ENCODE results near the gene MFAP3L. TPM values are rescaled to one million over a fixed set of nuclear protein-coding genes. Genes with fewer than 3 reads are reported as not detected.

Gene MFAP3L
- total RNA-seq, 1 experiment from 2014 or later: 5.1 TPM

DNA sequence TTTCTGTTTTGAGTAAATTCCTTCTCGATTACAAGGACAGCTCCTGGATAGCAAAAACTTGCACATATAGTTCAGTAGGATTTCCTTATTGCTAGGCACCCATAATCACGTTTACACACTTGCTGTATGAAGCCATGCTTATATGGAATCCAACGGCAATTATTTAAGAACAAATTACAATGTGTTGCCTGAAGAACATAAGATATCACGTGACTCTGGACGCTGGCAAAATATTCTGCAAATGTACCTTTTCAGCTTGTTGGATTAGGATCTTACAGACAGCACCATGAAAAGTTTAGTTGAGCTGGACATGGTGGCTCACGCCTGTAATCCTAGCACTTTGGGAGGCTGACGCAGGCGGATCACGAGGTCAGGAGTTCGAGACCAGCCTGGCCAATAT is 17.4 kb downstream of the MFAP3L start:
- H3K79me2 ChIP-seq (ENCODE audit: insufficient read depth, low read length): no peaks in the 10 kb centered on the region
- no peak overlapping the region for H2BK120ac ChIP-seq (ENCODE audit: low read depth, low read length, poor library complexity, severe bottlenecking)
- no peak overlapping the region for H4K5ac ChIP-seq (ENCODE audit: insufficient read length, low read depth, low read length)
- no peak overlapping the region for H2BK5ac ChIP-seq (ENCODE audit: insufficient read length, low read length)
- H4K20me1 ChIP-seq (ENCODE audit: control insufficient read depth, insufficient read depth, insufficient read length): no peaks in the 10 kb centered on the region
- no peaks in the 10 kb centered on the region for H3K27me3 Mint-ChIP-seq (ENCODE audit: low read depth)
- no peak overlapping the region for H3K4me2 ChIP-seq (ENCODE audit: insufficient read depth, insufficient read length, low read length)
- H2BK12ac ChIP-seq (ENCODE audit: insufficient read length, low read depth, low read length): no peak overlapping the region
- no peaks in the 10 kb centered on the region for H3K9me3 ChIP-seq (ENCODE audit: control insufficient read depth, low read depth, low read length)
- H4K91ac ChIP-seq (ENCODE audit: insufficient read length, low read depth, low read length): no peak overlapping the region
- no peak overlapping the region for H3K18ac ChIP-seq (ENCODE audit: insufficient read length, low read depth, low read length)
- H3K27ac ChIP-seq (ENCODE audit: insufficient read length, low read depth, low read length): no peak overlapping the region
- no peak overlapping the region for H2BK15ac ChIP-seq (ENCODE audit: low read depth, low read length)
- no peaks in the 10 kb centered on the region for H3K27me3 ChIP-seq (ENCODE audit: insufficient read depth, low read length)
- WGBS (ENCODE audit: extremely low coverage, insufficient read length, low lambda C conversion rate): no CpG with 5 or more reads among the region's 10 CpGs
- H2AK5ac ChIP-seq (ENCODE audit: insufficient read length, low read length): no peak overlapping the region
- H3K14ac ChIP-seq (ENCODE audit: insufficient read depth, low read length): no peak overlapping the region
- no peaks in the 10 kb centered on the region for H3K23me2 ChIP-seq (ENCODE audit: insufficient read length, low read depth, low read length, poor library complexity, severe bottlenecking)
- no peak overlapping the region for H3K27ac Mint-ChIP-seq
- H3K23ac ChIP-seq (ENCODE audit: insufficient read length, low read depth, low read length): no peak overlapping the region
- H3K79me1 ChIP-seq (ENCODE audit: insufficient read depth, low read depth, low read length, poor library complexity, severe bottlenecking): no peaks in the 10 kb centered on the region
- H2AFZ ChIP-seq (ENCODE audit: low read length): no peak overlapping the region
- H3K4me1 ChIP-seq (ENCODE audit: insufficient read depth, low read length): peaks cover 5% of the 10 kb centered on the region; the same call in 1 of the 2 replicates
- no peak overlapping the region for H3K4ac ChIP-seq (ENCODE audit: low read depth, low read length)
- H2BK20ac ChIP-seq (ENCODE audit: low read depth, low read length, poor library complexity, severe bottlenecking): no peak overlapping the region
- TF ChIP-seq, protein P1, sequence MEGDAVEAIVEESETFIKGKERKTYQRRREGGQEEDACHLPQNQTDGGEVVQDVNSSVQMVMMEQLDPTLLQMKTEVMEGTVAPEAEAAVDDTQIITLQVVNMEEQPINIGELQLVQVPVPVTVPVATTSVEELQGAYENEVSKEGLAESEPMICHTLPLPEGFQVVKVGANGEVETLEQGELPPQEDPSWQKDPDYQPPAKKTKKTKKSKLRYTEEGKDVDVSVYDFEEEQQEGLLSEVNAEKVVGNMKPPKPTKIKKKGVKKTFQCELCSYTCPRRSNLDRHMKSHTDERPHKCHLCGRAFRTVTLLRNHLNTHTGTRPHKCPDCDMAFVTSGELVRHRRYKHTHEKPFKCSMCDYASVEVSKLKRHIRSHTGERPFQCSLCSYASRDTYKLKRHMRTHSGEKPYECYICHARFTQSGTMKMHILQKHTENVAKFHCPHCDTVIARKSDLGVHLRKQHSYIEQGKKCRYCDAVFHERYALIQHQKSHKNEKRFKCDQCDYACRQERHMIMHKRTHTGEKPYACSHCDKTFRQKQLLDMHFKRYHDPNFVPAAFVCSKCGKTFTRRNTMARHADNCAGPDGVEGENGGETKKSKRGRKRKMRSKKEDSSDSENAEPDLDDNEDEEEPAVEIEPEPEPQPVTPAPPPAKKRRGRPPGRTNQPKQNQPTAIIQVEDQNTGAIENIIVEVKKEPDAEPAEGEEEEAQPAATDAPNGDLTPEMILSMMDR (conservative IDR thresholded peaks at IDR 0.05): no peak
- H3K56ac ChIP-seq (ENCODE audit: insufficient read length, low read depth, low read length): no peak overlapping the region
- peaks cover 0 to 8% of the 10 kb centered on the region in 2 experiments; a peak in 3 of 5 replicates for H3K9me3 Mint-ChIP-seq
- no peak for DNase-seq
- no peak overlapping the region for H3K9ac ChIP-seq (ENCODE audit: extremely low read depth, insufficient read length, low read length)
- H3K36me3 Mint-ChIP-seq (ENCODE audit: insufficient read depth in 1 of 3, low read depth in 3 of 3): peaks cover 0 to 4% (median 0%) of the 10 kb centered on the region in 3 experiments; a peak in 2 of 7 replicates
- H3T11ph ChIP-seq (ENCODE audit: low read length): no peak overlapping the region
- no peak overlapping the region for H4K8ac ChIP-seq (replicated peaks; ENCODE audit: insufficient read length, low read depth, low read length)
- no peak overlapping the region for H3K4me3 Mint-ChIP-seq
- peaks cover 7 to 15% of the 10 kb centered on the region in 2 experiments for H3K4me1 Mint-ChIP-seq

Measured in H9 (cell line).